Fibroblast of lung (primary cell): ENCODE results near the gene RAB13.
"Not testable (repeated sequence)": the region's sequence is repeated elsewhere in the genome, so short reads cannot be mapped to it uniquely, and the experiment has no call there.

ENCODE experiments used
- EZH2 ChIP-seq: IDR thresholded peaks from 2 replicates; pipeline ENCODE4 v1.5.1; 2012; ENCODE audit warnings: low read length, control low read depth, mild to moderate bottlenecking; ENCODE audit errors: missing control alignments
- TF ChIP-seq, protein P1 (sequence below), 2 donors: IDR thresholded peaks in 1 of 2; conservative IDR thresholded peaks in 1 of 2; 1 replicate in 1 of 2; 2 replicates in 1 of 2; pipeline ENCODE4 v1.5.1; 2011 to 2012; ENCODE audit warnings: low read length in 2 of 2, control low read depth in 1 of 2, inconsistent platforms in 1 of 2, low read depth in 1 of 2, mild to moderate bottlenecking in 1 of 2

DNA sequence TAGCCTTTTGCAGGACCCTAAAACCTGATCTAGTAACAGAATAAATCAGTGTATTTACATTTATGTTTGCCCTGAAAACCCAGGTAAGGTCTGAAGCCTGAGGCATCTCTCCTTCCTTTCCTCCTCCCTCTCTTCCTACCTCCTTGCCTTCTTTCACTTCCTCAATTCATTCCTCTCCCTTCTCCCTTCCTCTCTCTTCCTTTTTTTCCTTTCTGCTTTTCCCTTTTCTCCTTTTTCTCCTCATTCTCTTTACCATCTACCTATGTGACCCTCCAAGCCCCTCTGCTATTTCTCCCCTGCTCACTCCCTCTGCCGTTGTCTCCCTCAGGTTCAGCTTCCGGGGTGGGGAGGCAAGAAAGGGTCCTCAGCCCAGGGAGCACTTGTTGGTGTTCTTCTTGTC lies 4.4 kb downstream of the RAB13 start:
- TF ChIP-seq, protein P1, sequence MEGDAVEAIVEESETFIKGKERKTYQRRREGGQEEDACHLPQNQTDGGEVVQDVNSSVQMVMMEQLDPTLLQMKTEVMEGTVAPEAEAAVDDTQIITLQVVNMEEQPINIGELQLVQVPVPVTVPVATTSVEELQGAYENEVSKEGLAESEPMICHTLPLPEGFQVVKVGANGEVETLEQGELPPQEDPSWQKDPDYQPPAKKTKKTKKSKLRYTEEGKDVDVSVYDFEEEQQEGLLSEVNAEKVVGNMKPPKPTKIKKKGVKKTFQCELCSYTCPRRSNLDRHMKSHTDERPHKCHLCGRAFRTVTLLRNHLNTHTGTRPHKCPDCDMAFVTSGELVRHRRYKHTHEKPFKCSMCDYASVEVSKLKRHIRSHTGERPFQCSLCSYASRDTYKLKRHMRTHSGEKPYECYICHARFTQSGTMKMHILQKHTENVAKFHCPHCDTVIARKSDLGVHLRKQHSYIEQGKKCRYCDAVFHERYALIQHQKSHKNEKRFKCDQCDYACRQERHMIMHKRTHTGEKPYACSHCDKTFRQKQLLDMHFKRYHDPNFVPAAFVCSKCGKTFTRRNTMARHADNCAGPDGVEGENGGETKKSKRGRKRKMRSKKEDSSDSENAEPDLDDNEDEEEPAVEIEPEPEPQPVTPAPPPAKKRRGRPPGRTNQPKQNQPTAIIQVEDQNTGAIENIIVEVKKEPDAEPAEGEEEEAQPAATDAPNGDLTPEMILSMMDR (conservative IDR thresholded peaks at IDR 0.05 in 1 of 2, IDR thresholded peaks at IDR 0.05 in 1 of 2; ENCODE audit: low read depth in 1 of 2, low read length in 2 of 2), result not testable (repeated sequence)
- not testable (repeated sequence) for TF ChIP-seq EZH2
